Mesenteric fat pad (tissue), 1 donor: ENCODE data around the gene PMEPA1. TPM values are rescaled to one million over a fixed set of nuclear protein-coding genes. Genes with fewer than 3 reads are reported as not detected.

Source experiments
- DNase-seq: peaks from one replicate; pipeline ENCODE4 v3.0.0-alpha.2; 2020; ENCODE audit warnings: low spot score
- total RNA-seq: library from RNA; stranded (reverse); fragmentation: NEBNext Ultra II Directional; extraction: Animal tissue kit (Norgen Biotek cat#: 25700); gene quantifications from one replicate; pipeline ENCODE4 v1.2.1, GENCODE V29; 2021
- donor health status: DM: yes; HTN: yes; CAD: no.

Gene PMEPA1
- total RNA-seq, 1 donor from 2014 or later, result 90.0 TPM

GRCh38 chr20:57611586-57612311 lies 98.1 kb downstream of the PMEPA1 start:
- DNase-seq, result peak; percentile 72

- no peak for DNase-seq
These were observed 99.4 kb downstream of the PMEPA1 start for GRCh38 chr20:57610261-57610952.

- no peak for DNase-seq
These were observed 100.0 kb downstream of the PMEPA1 start for GRCh38 chr20:57609842-57610167.

GRCh38 chr20:57609086-57609841 lies 100.6 kb downstream of the PMEPA1 start:
- DNase-seq, result no peak

- no peak for DNase-seq
These were observed 101.3 kb downstream of the PMEPA1 start for GRCh38 chr20:57608516-57608915.

- DNase-seq, result no peak
These were observed 103.9 kb downstream of the PMEPA1 start for GRCh38 chr20:57605878-57606277.

- no peak for DNase-seq
These were observed 104.8 kb downstream of the PMEPA1 start for GRCh38 chr20:57605045-57605444.

GRCh38 chr20:57603120-57603519 lies 106.7 kb downstream of the PMEPA1 start:
- no peak for DNase-seq

GRCh38 chr20:57601737-57602136 lies 108.1 kb downstream of the PMEPA1 start:
- no peak for DNase-seq

- no peak for DNase-seq
These were observed 108.6 kb downstream of the PMEPA1 start for GRCh38 chr20:57601211-57601570.

GRCh38 chr20:57600320-57601210 lies 109.2 kb downstream of the PMEPA1 start:
- no peak for DNase-seq

GRCh38 chr20:57598491-57598890 lies 111.3 kb downstream of the PMEPA1 start:
- DNase-seq, result no peak

Other genes starting within 250 kb of the PMEPA1 start
- gene CTCFL, start 184.9 kb downstream of the PMEPA1 start, total RNA-seq, result 0.16 TPM
- gene PCK1, start 148.9 kb downstream of the PMEPA1 start, total RNA-seq, result 331 TPM
- 0.26 TPM for gene ZBP1, start 89.6 kb downstream of the PMEPA1 start, total RNA-seq